Gastrocnemius medialis (tissue), 4 donors: ENCODE results near the gene NRROS.

Source experiments
- POLR2A ChIP-seq, 2 donors: fragments of 450-650 bp; IDR thresholded peaks; one replicate each; pipeline ENCODE4 v1.6.1; 2017; ENCODE audit warnings: antibody characterized with exemption in 2 of 2, mild to moderate bottlenecking in 2 of 2, moderate library complexity in 2 of 2
- TF ChIP-seq, protein P1 (sequence below), 5 experiments: fragments of 450-650 bp in 3 of 5; fragments of 200-600 bp in 2 of 5; sonication (generic) in 2 of 5; IDR thresholded peaks in 4 of 5; conservative IDR thresholded peaks in 1 of 5; 1 replicate in 4 of 5; 2 replicates in 1 of 5; pipeline ENCODE4 v1.5.1; 2016 to 2019; ENCODE audit warnings: antibody characterized with exemption in 5 of 5, mild to moderate bottlenecking in 3 of 5, moderate library complexity in 3 of 5

DNA sequence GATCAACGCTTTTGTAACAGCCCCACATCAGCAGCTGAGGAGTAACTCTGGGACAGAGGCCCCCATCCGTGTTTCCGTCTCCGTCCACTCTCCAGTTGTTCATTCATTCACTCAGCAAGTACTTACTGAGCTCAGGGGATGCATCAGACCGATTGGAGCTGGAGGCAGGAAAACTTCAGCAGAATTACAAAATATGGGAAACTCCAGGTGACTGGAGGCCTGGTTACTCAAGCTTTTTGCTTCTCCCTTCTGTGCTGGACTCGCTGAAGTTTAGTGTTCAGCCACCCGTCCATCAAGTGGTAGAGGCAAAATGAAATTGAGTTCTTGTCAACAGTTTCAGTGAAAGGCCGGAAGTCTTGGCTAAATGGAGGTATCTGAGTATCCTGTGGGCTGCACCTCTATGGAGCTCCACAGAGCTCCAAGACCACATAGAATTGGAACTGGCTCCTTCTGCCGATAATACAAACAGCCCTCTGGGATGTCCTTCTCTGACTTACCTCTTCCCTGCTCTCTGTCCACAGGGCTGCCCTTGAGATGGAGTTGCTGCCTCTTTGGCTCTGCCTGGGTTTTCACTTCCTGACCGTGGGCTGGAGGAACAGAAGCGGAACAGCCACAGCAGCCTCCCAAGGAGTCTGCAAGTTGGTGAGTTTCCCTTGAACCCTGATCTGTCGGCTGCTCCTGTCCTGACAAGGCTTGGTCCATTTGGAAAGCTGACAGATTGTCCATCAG lies 14.7 kb downstream of the NRROS start:
- no peak for TF ChIP-seq POLR2A (IDR thresholded peaks at IDR 0.05)
- TF ChIP-seq, protein P1, sequence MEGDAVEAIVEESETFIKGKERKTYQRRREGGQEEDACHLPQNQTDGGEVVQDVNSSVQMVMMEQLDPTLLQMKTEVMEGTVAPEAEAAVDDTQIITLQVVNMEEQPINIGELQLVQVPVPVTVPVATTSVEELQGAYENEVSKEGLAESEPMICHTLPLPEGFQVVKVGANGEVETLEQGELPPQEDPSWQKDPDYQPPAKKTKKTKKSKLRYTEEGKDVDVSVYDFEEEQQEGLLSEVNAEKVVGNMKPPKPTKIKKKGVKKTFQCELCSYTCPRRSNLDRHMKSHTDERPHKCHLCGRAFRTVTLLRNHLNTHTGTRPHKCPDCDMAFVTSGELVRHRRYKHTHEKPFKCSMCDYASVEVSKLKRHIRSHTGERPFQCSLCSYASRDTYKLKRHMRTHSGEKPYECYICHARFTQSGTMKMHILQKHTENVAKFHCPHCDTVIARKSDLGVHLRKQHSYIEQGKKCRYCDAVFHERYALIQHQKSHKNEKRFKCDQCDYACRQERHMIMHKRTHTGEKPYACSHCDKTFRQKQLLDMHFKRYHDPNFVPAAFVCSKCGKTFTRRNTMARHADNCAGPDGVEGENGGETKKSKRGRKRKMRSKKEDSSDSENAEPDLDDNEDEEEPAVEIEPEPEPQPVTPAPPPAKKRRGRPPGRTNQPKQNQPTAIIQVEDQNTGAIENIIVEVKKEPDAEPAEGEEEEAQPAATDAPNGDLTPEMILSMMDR (IDR thresholded peaks at IDR 0.05 in 4 of 5, conservative IDR thresholded peaks at IDR 0.05 in 1 of 5) = no peak
